ENCODE results near the gene IRAK1BP1.
"Not testable (repeated sequence)": the region's sequence is repeated elsewhere in the genome, so short reads cannot be mapped to it uniquely, and the experiment has no call there.

Gene IRAK1BP1

DNA sequence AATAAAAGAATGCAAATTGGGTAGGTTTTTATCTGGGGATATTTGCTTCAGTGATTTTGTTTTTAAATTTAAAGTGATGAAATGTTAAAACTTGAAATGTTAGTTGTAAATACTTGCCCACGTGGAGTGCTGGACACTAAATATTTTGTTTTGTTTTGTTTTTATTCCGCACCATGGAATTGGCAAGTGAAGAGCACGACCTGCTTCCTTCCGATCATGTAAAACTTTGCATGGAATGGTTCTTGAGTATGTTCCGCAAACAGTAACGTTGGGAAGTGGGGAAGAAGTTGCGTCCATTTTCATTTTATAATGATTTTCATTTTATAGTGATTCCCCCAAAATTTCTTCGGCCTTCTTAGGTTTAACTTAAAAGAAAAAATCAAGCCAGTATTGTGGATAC lies 765 bp downstream of the IRAK1BP1 start:
- peak overlapping the region; percentile 77 for H3K4me3 ChIP-seq (ENCODE audit: low read length)
- DNase-seq (ENCODE audit: low read depth): no peak
- TF ChIP-seq, protein P1, sequence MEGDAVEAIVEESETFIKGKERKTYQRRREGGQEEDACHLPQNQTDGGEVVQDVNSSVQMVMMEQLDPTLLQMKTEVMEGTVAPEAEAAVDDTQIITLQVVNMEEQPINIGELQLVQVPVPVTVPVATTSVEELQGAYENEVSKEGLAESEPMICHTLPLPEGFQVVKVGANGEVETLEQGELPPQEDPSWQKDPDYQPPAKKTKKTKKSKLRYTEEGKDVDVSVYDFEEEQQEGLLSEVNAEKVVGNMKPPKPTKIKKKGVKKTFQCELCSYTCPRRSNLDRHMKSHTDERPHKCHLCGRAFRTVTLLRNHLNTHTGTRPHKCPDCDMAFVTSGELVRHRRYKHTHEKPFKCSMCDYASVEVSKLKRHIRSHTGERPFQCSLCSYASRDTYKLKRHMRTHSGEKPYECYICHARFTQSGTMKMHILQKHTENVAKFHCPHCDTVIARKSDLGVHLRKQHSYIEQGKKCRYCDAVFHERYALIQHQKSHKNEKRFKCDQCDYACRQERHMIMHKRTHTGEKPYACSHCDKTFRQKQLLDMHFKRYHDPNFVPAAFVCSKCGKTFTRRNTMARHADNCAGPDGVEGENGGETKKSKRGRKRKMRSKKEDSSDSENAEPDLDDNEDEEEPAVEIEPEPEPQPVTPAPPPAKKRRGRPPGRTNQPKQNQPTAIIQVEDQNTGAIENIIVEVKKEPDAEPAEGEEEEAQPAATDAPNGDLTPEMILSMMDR (IDR thresholded peaks at IDR 0.05; ENCODE audit: insufficient read depth, low read depth, low read length, missing control alignments): no peak

DNA sequence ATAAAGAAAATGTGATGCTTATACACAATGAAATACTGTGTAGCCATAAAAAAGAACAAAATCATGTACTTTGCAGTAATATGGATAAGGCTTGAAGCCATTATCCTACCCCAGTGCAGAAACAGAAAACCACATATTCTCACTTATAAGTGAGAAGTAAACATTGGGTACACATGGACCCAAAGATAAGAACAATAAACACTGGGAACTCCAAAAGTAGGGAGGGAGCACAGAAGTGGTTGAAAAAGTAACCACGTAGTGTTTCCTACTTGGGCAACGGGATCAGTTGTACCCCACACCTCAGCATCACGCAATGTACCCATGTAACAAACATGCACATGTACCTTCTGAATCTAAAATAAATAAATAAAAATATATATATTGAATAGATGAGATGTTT lies 8.2 kb downstream of the IRAK1BP1 start:
- DNase-seq (ENCODE audit: low read depth): no peak
- TF ChIP-seq, protein P1 (IDR thresholded peaks at IDR 0.05; ENCODE audit: insufficient read depth, low read depth, low read length, missing control alignments): no peak
- H3K4me3 ChIP-seq (ENCODE audit: low read length): no peak overlapping the region

DNA sequence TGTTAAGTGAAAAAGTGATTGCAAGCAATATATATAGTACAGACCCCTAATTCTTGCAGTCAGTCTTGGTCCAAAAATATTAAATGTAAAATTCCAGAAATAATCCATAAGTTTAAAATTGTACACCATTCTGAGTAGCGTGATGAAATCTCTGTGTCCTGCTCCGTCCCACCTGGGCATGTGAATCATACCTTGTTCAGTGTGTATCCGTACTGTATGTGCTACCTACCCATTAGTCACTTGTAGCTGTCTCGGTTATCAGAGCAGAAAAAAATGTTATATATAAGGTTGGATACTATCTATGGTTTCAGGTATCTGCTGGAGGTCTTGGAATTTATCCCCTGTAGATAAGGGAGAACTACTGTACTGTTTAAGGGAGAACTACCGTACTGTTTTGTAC lies 16.3 kb downstream of the IRAK1BP1 start:
- H3K4me3 ChIP-seq (ENCODE audit: low read length): no peak overlapping the region
- DNase-seq (ENCODE audit: low read depth): peak; percentile 81
- TF ChIP-seq, protein P1 (IDR thresholded peaks at IDR 0.05; ENCODE audit: insufficient read depth, low read depth, low read length, missing control alignments): no peak

DNA sequence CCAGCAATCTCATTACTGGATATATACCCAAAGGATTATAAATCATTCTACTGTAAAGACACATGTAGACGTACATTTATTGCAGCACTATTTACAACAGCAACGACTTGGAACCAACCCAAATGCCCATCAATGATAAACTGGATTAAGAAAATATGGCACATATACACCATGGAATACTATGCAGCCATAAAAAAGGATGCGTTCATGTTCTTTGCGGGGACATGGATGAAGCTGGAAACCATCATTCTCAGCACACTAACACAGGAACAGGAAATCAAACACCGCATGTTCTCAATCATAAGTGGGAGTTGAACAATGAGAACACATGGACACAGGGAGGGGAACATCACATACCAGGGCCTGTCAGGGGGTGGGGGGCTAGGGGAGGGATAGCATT lies 22.6 kb downstream of the IRAK1BP1 start:
- H3K4me3 ChIP-seq (ENCODE audit: low read length); DNase-seq (ENCODE audit: low read depth): not testable (repeated sequence)

DNA sequence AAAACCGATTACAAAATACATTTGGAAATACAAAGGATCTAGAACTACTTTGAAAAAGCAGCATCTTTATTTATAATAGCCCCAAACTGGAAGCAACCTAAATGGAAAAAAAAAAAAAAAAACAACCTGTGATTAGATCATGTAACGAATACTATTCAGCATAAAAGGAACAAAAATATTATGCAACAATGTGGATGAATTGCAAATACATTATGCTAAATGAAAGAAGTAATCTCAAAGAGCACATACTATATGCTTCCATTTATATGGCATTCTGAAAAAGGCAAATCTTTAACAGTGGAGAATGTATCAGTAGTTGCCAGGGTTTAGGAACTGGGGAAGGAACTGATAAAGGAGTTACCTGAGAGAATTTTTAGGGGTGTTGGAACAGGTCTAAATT lies 28.9 kb downstream of the IRAK1BP1 start:
- no peak overlapping the region for H3K4me3 ChIP-seq (ENCODE audit: low read length)
- TF ChIP-seq, protein P1 (IDR thresholded peaks at IDR 0.05; ENCODE audit: insufficient read depth, low read depth, low read length, missing control alignments): no peak
- no peak for DNase-seq (ENCODE audit: low read depth)

DNA sequence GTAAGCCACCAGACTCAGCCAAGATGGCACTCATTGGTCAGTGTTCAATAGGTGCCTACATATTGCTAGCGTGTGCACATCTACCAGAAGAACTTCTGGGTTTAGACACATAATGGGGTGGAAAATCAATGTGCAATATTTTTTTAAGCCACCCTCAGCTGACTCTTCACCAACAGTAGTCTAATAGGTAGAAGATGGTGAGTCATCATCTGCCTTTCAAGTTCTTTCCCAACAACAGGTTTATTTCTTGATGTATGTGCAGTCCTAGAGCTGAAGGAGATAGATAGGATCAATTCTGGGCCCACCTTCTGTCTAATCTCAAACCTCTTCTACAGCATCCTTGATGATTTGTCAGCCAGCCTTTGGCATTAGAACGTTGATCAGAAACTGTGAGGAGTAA lies 41.3 kb downstream of the IRAK1BP1 start:
- DNase-seq (ENCODE audit: low read depth): peak; percentile 80
- H3K4me3 ChIP-seq (ENCODE audit: low read length): no peak overlapping the region
- TF ChIP-seq, protein P1 (IDR thresholded peaks at IDR 0.05; ENCODE audit: insufficient read depth, low read depth, low read length, missing control alignments): no peak

DNA sequence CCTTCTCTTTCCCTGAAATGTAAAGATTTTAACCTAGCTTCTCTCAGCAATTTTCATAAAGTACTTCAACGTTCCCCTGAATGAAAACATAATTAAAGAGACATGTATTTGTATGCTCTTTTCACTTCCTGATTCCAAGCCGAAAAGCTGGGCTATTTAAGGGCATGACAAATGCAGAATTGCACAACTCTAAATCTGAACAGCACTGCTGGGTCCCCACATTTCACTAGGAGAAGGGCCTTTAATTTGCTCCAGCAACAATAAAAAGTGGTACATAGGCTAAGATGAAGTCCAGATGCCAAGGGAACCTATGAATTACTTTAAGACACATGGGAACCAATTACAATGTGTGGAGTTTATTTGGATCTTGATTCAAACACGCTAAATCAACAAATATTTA lies 42.0 kb downstream of the IRAK1BP1 start:
- DNase-seq (ENCODE audit: low read depth): peak; percentile 78
- H3K4me3 ChIP-seq (ENCODE audit: low read length): no peak overlapping the region
- TF ChIP-seq, protein P1 (IDR thresholded peaks at IDR 0.05; ENCODE audit: insufficient read depth, low read depth, low read length, missing control alignments): no peak

DNA sequence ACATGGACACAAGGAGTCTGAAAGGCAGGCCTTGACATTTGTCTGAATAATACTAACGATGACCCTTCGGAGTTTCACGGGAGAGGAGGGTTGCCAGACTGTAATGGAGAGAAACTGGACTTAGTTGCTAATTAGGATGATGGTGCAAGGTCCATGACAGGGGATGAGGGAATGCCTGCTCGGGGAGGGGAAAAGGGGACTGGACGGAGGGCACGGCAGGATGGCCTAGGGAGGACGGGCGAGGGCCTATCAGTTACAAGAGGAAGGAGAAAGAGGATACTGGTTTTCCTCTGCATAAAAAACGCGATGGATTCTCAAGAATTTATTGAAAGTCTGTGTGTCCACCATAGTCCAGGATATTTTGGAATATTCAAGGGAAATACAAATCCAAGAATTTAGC lies 42.7 kb downstream of the IRAK1BP1 start:
- H3K4me3 ChIP-seq (ENCODE audit: low read length): no peak overlapping the region
- no peak for DNase-seq (ENCODE audit: low read depth)
- TF ChIP-seq, protein P1 (IDR thresholded peaks at IDR 0.05; ENCODE audit: insufficient read depth, low read depth, low read length, missing control alignments): no peak

Data from epithelial cell of esophagus (primary cell).